Suppressor macrophage treated with lipopolysaccharide for 4 hours (primary cell): Measurements from ENCODE around the gene CBLC.
"Not testable (repeated sequence)": the region's sequence is repeated elsewhere in the genome, so short reads cannot be mapped to it uniquely, and the experiment has no call there.

ENCODE experiments used
- DNase-seq: peaks from one replicate; pipeline ENCODE4 v3.0.0-alpha.2; 2020

The CBLC gene

GRCh38 chr19:44822177-44822576, 44.5 kb downstream of the CBLC start:
- DNase-seq: no peak

- DNase-seq: no peak
These were observed 45.1 kb downstream of the CBLC start for GRCh38 chr19:44822670-44823372.

DNA sequence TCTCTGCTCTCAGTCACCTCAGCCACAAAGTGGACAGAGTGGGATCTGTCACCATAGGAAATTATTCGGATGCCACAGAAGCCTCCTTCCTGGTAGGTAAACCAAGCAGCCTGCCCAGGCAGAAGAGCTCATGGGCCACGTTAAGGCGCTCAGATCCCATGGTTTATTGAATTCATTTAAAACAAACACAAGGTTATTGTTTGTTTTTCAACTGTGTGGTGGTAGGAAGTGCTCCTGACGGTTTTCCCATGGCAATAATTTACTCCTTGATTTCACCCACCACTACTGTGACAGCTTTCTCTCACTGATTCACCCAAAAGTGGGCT, 45.6 kb downstream of the CBLC start:
- no peak for DNase-seq

DNA sequence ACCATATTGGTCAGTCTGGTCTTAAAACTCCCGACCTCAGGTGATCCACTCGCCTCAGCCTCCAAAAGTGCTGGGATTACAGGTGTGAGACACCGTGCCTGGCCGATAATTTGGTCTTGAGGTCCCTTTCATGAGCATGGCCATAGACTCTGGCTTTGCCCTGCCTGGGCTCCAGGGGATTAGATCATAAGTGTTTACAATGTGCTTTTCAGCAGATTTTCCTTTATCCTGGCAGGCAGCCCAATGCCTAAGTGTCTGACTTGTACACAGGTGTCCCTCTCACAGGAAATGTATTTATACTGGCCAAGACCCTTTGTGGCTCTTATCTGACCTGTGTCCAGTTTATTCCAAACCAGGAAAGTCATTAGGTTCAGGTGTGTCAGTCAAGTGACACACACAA, 47.1 kb downstream of the CBLC start:
- DNase-seq: no peak

DNA sequence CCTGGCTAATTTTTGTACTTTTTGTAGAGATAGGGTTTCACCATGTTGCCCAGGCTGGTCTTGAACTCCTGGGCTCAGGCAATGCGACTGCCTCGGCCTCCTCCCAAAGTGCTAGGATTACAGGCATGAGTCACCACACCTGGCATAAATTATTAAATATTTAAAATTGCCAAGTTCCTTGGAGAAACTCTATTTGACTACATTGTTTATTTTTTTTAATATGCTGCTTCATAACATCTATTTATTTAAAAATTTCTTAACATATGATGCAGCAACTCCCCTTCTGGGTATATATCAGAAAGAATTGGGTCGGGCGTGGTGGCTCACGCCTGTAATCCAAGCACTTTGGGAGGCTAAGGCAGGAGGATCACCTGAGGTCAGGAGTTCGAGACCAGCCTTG, 55.2 kb downstream of the CBLC start:
- DNase-seq: not testable (repeated sequence)

- DNase-seq: not testable (repeated sequence)
These were observed 56.7 kb downstream of the CBLC start for GRCh38 chr19:44834399-44834798.

DNA sequence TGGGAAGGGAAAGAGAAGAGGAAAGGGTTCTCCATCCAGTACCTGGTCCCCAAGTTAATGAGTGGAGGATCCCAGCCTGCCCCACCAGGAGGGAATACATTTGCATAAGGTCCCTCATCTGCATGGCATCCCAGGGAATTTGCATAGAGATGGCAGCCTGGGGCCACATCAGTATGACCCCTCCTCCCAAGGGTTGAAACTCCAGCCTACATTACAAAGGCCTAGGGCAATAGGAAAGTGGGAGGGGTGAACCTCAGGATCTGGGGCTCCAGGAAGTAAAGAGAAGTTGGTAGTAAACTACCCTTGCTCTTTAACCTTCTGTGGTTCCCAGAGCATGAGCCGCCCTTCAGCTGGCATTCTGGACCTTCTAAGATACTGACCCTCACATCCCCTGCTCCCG, 61.6 kb downstream of the CBLC start:
- no peak for DNase-seq

DNA sequence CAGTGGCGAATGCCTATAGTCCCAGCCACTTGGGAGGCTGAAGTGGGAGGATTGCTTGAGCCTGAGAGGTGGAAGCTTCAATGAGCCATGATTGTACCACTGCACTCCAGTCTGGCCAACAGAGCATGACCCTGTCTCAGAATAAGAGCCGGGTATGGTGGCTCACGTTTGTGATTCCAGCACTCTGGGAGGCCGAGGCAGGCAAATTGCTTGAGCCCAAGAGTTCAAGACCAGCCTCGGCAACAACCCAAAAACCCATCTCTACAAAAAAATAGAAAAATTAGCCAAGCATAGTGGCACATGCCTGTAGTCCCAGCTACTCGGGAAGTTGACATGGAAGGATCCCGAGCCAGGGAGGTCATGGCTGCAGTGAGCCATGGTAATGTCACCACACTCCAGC, 63.1 kb downstream of the CBLC start:
- DNase-seq: no peak

- DNase-seq: no peak
These were observed 63.5 kb downstream of the CBLC start for GRCh38 chr19:44841231-44841630.

DNA sequence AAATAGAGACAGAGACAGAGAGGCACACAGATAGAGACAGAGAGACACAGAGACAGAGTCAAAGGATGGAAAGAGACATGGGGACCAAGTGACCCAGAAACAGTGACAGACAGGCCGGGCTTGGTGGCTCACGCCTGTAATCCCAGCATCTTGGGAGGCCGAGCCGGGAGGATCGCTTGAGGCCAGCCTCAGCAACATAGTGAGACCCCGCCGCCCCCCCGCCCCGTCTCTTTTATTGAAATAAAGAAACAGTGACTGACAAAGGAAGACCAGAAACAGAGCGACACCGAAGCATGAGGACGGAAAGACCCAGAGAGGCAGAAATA, 67.6 kb downstream of the CBLC start:
- no peak for DNase-seq

GRCh38 chr19:44845612-44846454, 68.1 kb downstream of the CBLC start, which contains the start of gene NECTIN2:
Gene NECTIN2, plus strand, starts transcription at chr19:44846297. Its CDS starts 229 bp downstream, at chr19:44846526.
- peak; percentile 100 for DNase-seq

GRCh38 chr19:44846455-44847143, 68.9 kb downstream of the CBLC start:
- DNase-seq: no peak

DNA sequence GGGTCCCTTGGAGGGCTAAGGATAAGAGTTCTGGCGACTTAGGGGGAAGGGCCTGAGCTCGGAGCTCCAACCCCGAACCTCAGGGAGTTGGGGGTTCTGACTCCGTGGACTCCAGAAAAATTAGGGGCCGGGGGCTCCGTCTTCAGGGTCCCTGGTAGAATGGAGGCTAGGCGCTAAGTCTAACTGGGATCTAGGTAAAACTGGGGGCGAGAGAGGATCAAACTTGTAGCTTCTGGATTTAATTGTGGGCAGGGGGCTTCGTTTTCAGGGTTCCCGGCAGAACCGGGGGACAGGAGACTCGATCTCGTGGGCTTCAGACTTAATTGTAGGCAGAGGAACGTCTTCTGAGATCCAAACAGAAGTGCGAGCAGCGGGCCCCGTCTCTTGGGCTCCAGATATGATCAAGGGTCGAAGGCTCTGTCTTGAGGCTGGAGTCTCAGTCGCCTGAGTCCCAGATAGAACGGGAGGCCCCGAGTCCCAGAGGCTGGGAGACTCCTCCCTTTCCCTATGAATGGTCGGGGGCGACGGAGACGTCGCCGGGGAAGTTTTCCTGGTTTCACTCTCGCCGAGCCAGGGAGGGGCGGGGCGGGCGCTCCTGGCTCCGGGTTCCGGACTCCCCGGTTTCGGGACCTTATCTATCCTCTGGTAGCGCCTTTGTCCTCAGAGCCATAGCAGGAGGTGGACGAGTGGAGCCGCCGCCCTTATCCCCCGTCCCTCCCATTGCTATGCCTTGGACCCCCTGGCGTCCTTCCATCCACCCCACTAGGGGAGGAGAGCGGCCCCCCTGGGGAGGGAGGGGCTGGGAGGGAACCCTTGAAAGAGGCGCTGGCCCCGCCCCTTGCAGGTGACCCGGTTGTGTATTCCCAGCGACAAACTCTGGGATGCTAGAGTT, 69.7 kb downstream of the CBLC start:
- DNase-seq: peak; percentile 92

DNA sequence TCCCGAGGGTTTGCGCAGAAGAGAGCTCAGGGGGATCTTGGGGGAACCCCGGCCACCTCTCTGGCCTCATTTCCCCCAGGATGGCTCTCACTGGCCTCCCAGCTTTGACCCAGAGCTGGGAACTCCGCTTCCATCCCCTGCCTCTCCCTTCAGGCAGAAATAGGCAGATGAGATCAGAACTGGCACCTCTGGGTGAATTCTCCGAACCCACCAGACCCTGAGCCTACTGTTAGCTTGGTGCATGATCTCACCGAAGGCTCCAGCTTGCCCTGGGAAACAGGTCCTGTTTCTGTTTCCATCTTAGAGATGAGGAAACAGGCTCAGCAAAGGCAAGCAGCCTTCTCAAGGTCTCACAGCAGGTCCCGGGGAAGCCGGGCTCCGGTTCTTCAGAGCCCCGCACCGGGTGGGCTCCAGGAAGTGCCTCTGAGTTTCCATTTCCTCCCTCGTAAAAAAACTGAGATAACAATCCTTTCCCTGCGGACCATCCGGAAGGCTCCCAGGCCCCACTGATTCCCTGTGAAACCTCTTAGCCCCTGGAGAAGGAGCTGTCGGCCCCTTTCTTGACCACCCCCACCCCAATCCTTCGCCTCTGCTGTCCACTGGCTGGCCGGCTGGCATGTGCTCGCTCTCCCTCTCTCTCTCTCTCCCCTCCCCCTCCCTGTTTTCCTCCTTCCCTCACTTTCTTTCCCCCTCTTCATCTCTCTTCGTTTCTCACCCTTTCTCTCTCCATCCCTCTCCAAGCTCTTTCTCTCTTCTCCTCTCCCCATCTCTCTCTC, 70.5 kb downstream of the CBLC start:
- DNase-seq: peak; percentile 91

DNA sequence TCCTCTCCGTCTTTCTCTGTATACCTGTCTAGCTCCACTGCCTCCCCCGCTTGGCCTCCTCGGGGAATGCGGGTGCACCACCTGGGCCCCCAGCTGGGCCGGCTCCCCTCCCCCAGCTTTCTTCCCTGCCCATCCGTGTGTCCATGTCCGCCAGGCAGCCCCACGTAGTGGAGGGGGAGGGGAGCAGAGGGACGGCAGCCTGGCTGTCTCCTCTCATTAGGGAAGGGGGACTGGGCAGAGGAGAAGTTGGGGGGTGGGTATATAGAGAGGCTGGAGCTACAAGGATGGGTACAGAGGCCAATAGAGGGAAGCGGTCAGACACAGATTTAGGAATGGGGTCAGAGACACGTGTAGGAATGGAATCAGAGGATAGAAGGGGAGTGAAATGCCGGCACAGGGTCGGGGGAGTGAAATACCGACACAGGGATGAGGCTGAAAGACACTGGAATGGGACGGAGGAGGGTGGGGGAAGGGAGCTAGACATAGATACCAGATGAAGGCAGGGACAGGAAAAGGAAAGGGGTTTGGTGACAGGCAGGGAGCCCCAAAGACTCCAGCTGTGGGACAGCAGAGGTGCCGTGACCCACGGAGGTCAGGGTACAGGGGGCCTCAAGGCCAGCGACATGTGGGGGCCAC, 71.2 kb downstream of the CBLC start:
- DNase-seq: no peak
